HepG2 (cell line): Measurements from ENCODE around the gene FIGLA. TPM values are rescaled to one million over a fixed set of nuclear protein-coding genes. Genes with fewer than 3 reads are reported as not detected.

ENCODE experiments used
- BCL6 ChIP-seq: IDR thresholded peaks from 2 replicates; pipeline ENCODE4 v1.6.1; 2016; ENCODE audit warnings: missing genetic modification reagents, missing compliant biosample characterization
- DMAP1 ChIP-seq: IDR thresholded peaks from 2 replicates; pipeline ENCODE4 v1.6.1; 2016
- EED ChIP-seq: sonication (generic); formaldehyde crosslinking; IDR thresholded peaks from 2 replicates; pipeline ENCODE4 v1.5.0; 2020; ENCODE audit warnings: mild to moderate bottlenecking, missing genetic modification reagents
- EZH2 ChIP-seq: conservative IDR thresholded peaks from 2 replicates; pipeline ENCODE4 v1.6.1; 2012; ENCODE audit warnings: mild to moderate bottlenecking, low read depth, low read length, moderate library complexity
- HDAC6 ChIP-seq: fragments of 200-600 bp; sonication (generic); IDR thresholded peaks from 2 replicates; pipeline ENCODE4 v1.7.0; 2017; ENCODE audit warnings: mild to moderate bottlenecking, antibody characterized with exemption, low read length, low read depth
- NFATC3 ChIP-seq: sonication (generic); formaldehyde crosslinking; IDR thresholded peaks from 2 replicates; pipeline ENCODE4 v1.5.1; 2020; ENCODE audit warnings: mild to moderate bottlenecking, missing genetic modification reagents
- NFKBIZ ChIP-seq: IDR thresholded peaks from 2 replicates; pipeline ENCODE4 v1.6.1; 2018; ENCODE audit warnings: missing genetic modification reagents, missing compliant biosample characterization
- NR0B2 ChIP-seq: sonication (generic); formaldehyde crosslinking; IDR thresholded peaks from 2 replicates; pipeline ENCODE4 v1.4.0; 2020; ENCODE audit warnings: mild to moderate bottlenecking, missing genetic modification reagents
- PTBP1 ChIP-seq: fragments of 200-400 bp; formaldehyde crosslinking; IDR thresholded peaks from 2 replicates; pipeline ENCODE4 v1.6.1; 2018; ENCODE audit warnings: low read length, low read depth; ENCODE audit not compliant: poor library complexity, severe bottlenecking
- SMAD1 ChIP-seq: sonication (generic); formaldehyde crosslinking; IDR thresholded peaks from 2 replicates; pipeline ENCODE4 v1.4.0; 2020; ENCODE audit warnings: missing genetic modification reagents, low read depth, mild to moderate bottlenecking, borderline replicate concordance
- TBX2 ChIP-seq: sonication (generic); formaldehyde crosslinking; IDR thresholded peaks from 2 replicates; pipeline ENCODE4 v1.5.0; 2020; ENCODE audit warnings: missing genetic modification reagents, mild to moderate bottlenecking, borderline replicate concordance
- TGIF2 ChIP-seq: IDR thresholded peaks from 2 replicates; pipeline ENCODE4 v1.6.1; 2016; ENCODE audit warnings: control low read depth, missing compliant biosample characterization
- ZNF607 ChIP-seq: sonication (generic); formaldehyde crosslinking; IDR thresholded peaks from 2 replicates; pipeline ENCODE4 v1.5.1; 2020; ENCODE audit warnings: missing genetic modification reagents, mild to moderate bottlenecking, borderline replicate concordance
- ZNF724P ChIP-seq: sonication (generic); formaldehyde crosslinking; IDR thresholded peaks from 2 replicates; pipeline ENCODE4 v1.8.0; 2022; ENCODE audit warnings: missing genetic modification reagents, borderline replicate concordance
- ZNF782 ChIP-seq: sonication (generic); formaldehyde crosslinking; IDR thresholded peaks from 2 replicates; pipeline ENCODE4 v1.4.0; 2020; ENCODE audit warnings: missing genetic modification reagents, mild to moderate bottlenecking, borderline replicate concordance
- ZNF816 ChIP-seq: sonication (generic); formaldehyde crosslinking; IDR thresholded peaks from 2 replicates; pipeline ENCODE4 v1.8.0; 2022; ENCODE audit warnings: missing genetic modification reagents, mild to moderate bottlenecking, borderline replicate concordance
- polyA plus RNA-seq, 8 experiments: library from polyadenylated mRNA; depleted of rRNA in 3 of 8; stranded (reverse) in 7 of 8; unstranded in 1 of 8; fragments of >200 nt; fragmentation: Illumina TruSeq in 4 of 8; extraction: Trizol in 4 of 8; gene quantifications; 2 replicates each; pipeline versions ENCODE4 v1.2.1 to v1.2.3, GENCODE V29; 2011 to 2016; ENCODE audit warnings: low read depth in 4 of 8, missing spikeins in 1 of 8, mixed read lengths in 1 of 8; ENCODE audit not compliant: insufficient read depth in 1 of 8
- total RNA-seq, 5 experiments: library from RNA; depleted of rRNA; stranded (reverse); fragments of >200 nt; fragmentation: Illumina TruSeq; extraction: Trizol; gene quantifications; 2 replicates each; pipeline ENCODE4 v1.2.3, GENCODE V29; 2016; ENCODE audit warnings: low read depth in 1 of 5
- TF ChIP-seq, protein P1 (sequence below): IDR thresholded peaks from 2 replicates; pipeline ENCODE4 v1.6.1; 2016
- TF ChIP-seq, protein P2 (sequence below): sonication (generic); formaldehyde crosslinking; IDR thresholded peaks from 2 replicates; pipeline ENCODE4 v1.5.0; 2020; ENCODE audit warnings: mild to moderate bottlenecking, missing genetic modification reagents
- TF ChIP-seq, protein P3 (sequence below): sonication (generic); formaldehyde crosslinking; IDR thresholded peaks from 2 replicates; pipeline ENCODE4 v1.4.0; 2020; ENCODE audit warnings: missing genetic modification reagents, mild to moderate bottlenecking, borderline replicate concordance
- TF ChIP-seq, protein P4 (sequence below): sonication (generic); formaldehyde crosslinking; IDR thresholded peaks from 2 replicates; pipeline ENCODE4; 2020; ENCODE audit warnings: missing genetic modification reagents, mild to moderate bottlenecking, borderline replicate concordance

FIGLA gene
- total and polyA plus RNA-seq, 2 of the 13 experiments (the other 11 are each of a cell fraction or from before 2014, with no cell fraction given) = not detected

- TF ChIP-seq, protein P1, sequence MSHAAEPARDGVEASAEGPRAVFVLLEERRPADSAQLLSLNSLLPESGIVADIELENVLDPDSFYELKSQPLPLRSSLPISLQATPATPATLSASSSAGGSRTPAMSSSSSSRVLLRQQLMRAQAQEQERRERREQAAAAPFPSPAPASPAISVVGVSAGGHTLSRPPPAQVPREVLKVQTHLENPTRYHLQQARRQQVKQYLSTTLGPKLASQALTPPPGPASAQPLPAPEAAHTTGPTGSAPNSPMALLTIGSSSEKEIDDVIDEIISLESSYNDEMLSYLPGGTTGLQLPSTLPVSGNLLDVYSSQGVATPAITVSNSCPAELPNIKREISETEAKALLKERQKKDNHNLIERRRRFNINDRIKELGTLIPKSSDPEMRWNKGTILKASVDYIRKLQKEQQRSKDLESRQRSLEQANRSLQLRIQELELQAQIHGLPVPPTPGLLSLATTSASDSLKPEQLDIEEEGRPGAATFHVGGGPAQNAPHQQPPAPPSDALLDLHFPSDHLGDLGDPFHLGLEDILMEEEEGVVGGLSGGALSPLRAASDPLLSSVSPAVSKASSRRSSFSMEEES (CRISPR knock-in tag) = peak; percentile 76; the same call in 1 of the 2 replicates
- no peak for TF ChIP-seq SMAD1 (CRISPR knock-in tag)
- TF ChIP-seq EZH2 = no peak
- TF ChIP-seq ZNF782 = no peak; the same call in 1 of the 2 replicates
- 0 out of 2 replicates have a peak, but pooled peaks have one; percentile 80 for TF ChIP-seq ZNF724P
- TF ChIP-seq NFATC3 (CRISPR knock-in tag) = no peak
- peak; percentile 96 for TF ChIP-seq BCL6
- TF ChIP-seq TGIF2 (CRISPR knock-in tag) = peak; percentile 87
- TF ChIP-seq TBX2 (CRISPR knock-in tag) = peak; percentile 90
- TF ChIP-seq, protein P2, sequence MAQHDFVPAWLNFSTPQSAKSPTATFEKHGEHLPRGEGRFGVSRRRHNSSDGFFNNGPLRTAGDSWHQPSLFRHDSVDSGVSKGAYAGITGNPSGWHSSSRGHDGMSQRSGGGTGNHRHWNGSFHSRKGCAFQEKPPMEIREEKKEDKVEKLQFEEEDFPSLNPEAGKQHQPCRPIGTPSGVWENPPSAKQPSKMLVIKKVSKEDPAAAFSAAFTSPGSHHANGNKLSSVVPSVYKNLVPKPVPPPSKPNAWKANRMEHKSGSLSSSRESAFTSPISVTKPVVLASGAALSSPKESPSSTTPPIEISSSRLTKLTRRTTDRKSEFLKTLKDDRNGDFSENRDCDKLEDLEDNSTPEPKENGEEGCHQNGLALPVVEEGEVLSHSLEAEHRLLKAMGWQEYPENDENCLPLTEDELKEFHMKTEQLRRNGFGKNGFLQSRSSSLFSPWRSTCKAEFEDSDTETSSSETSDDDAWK (CRISPR knock-in tag) = no peak
- TF ChIP-seq PTBP1 = no peak
- TF ChIP-seq ZNF816 (CRISPR knock-in tag) = no peak
- TF ChIP-seq NR0B2 = no peak
- peak; percentile 76; the same call in 1 of the 2 replicates for TF ChIP-seq NFKBIZ (CRISPR knock-in tag)
- TF ChIP-seq, protein P3, sequence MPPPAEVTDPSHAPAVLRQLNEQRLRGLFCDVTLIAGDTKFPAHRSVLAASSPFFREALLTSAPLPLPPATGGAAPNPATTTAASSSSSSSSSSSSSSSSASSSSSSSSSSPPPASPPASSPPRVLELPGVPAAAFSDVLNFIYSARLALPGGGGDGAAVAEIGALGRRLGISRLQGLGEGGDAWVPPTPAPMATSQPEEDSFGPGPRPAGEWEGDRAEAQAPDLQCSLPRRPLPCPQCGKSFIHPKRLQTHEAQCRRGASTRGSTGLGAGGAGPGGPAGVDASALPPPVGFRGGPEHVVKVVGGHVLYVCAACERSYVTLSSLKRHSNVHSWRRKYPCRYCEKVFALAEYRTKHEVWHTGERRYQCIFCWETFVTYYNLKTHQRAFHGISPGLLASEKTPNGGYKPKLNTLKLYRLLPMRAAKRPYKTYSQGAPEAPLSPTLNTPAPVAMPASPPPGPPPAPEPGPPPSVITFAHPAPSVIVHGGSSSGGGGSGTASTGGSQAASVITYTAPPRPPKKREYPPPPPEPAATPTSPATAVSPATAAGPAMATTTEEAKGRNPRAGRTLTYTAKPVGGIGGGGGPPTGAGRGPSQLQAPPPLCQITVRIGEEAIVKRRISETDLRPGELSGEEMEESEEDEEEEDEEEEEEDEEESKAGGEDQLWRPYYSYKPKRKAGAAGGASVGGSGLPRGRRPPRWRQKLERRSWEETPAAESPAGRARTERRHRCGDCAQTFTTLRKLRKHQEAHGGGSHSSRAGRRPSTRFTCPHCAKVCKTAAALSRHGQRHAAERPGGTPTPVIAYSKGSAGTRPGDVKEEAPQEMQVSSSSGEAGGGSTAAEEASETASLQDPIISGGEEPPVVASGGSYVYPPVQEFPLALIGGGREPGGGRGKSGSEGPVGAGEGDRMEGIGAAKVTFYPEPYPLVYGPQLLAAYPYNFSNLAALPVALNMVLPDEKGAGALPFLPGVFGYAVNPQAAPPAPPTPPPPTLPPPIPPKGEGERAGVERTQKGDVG (CRISPR knock-in tag) = no peak; the same call in 1 of the 2 replicates
- no peak for TF ChIP-seq DMAP1
- TF ChIP-seq HDAC6 = no peak
- no peak for TF ChIP-seq ZNF607 (CRISPR knock-in tag)
- no peak for TF ChIP-seq EED
- TF ChIP-seq, protein P4, sequence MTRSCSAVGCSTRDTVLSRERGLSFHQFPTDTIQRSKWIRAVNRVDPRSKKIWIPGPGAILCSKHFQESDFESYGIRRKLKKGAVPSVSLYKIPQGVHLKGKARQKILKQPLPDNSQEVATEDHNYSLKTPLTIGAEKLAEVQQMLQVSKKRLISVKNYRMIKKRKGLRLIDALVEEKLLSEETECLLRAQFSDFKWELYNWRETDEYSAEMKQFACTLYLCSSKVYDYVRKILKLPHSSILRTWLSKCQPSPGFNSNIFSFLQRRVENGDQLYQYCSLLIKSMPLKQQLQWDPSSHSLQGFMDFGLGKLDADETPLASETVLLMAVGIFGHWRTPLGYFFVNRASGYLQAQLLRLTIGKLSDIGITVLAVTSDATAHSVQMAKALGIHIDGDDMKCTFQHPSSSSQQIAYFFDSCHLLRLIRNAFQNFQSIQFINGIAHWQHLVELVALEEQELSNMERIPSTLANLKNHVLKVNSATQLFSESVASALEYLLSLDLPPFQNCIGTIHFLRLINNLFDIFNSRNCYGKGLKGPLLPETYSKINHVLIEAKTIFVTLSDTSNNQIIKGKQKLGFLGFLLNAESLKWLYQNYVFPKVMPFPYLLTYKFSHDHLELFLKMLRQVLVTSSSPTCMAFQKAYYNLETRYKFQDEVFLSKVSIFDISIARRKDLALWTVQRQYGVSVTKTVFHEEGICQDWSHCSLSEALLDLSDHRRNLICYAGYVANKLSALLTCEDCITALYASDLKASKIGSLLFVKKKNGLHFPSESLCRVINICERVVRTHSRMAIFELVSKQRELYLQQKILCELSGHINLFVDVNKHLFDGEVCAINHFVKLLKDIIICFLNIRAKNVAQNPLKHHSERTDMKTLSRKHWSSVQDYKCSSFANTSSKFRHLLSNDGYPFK (CRISPR knock-in tag) = no peak
Observed at GRCh38 chr2:70807102-70807827, 16.8 kb upstream of the FIGLA start (continued).
